Fibroblast of pulmonary artery (primary cell): Measurements from ENCODE around the gene FIG4.
A peak's percentile ranks its signal among the peaks of the same experiment; 100 is the strongest.

Experiments used
- DNase-seq: peaks from one replicate; pipeline ENCODE4 v3.0.0-alpha.2; 2010; ENCODE audit warnings: low read depth
- H3K4me3 ChIP-seq: replicated peaks from 2 replicates; pipeline ENCODE4 v1.5.1; 2011; ENCODE audit warnings: low read depth, mild to moderate bottlenecking, control low read depth, low read length, moderate library complexity
- TF ChIP-seq, protein P1 (sequence below): IDR thresholded peaks from 2 replicates; pipeline ENCODE4 v1.5.1; 2011; ENCODE audit warnings: mild to moderate bottlenecking, control low read depth, low read length, inconsistent platforms; ENCODE audit errors: missing control alignments

Gene FIG4

GRCh38 chr6:109747221-109747620 is 56.1 kb downstream of the FIG4 start:
- H3K4me3 ChIP-seq, result no peak overlapping the region
- DNase-seq, result no peak
- TF ChIP-seq, protein P1, sequence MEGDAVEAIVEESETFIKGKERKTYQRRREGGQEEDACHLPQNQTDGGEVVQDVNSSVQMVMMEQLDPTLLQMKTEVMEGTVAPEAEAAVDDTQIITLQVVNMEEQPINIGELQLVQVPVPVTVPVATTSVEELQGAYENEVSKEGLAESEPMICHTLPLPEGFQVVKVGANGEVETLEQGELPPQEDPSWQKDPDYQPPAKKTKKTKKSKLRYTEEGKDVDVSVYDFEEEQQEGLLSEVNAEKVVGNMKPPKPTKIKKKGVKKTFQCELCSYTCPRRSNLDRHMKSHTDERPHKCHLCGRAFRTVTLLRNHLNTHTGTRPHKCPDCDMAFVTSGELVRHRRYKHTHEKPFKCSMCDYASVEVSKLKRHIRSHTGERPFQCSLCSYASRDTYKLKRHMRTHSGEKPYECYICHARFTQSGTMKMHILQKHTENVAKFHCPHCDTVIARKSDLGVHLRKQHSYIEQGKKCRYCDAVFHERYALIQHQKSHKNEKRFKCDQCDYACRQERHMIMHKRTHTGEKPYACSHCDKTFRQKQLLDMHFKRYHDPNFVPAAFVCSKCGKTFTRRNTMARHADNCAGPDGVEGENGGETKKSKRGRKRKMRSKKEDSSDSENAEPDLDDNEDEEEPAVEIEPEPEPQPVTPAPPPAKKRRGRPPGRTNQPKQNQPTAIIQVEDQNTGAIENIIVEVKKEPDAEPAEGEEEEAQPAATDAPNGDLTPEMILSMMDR, result no peak

- H3K4me3 ChIP-seq, result no peak overlapping the region
- TF ChIP-seq, protein P1, result no peak
- DNase-seq, result no peak
Observed at GRCh38 chr6:109759098-109759955, 68.2 kb downstream of the FIG4 start.

DNA sequence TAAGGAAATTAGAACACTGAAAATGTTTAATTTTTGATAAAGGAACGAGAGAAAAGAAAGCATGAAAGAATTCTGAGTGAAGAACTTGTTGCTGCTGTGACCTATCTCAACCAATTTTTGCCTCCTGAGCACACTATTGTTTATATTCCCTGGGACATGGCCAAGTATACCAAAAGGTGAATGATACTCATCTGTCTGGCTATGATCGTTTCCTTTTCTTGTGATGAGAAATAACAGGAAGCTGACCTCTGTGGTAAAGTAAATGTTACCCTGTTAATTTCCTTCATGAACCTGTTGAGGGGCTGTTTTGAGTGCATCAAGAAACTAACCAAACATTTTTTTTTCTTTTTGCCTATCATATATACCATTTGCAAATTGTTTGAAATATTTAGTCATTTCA is 69.1 kb downstream of the FIG4 start:
- no peak for DNase-seq
- TF ChIP-seq, protein P1, result no peak
- no peak overlapping the region for H3K4me3 ChIP-seq

GRCh38 chr6:109762166-109762565 is 71.1 kb downstream of the FIG4 start:
- TF ChIP-seq, protein P1, result no peak

GRCh38 chr6:109762769-109763441 is 71.8 kb downstream of the FIG4 start:
- no peak overlapping the region for H3K4me3 ChIP-seq
- TF ChIP-seq, protein P1, result no peak
- peak; percentile 63 for DNase-seq

More at GRCh38 chr6:109762166-109762565, 71.1 kb downstream of the FIG4 start:
- no peak overlapping the region for H3K4me3 ChIP-seq
- no peak for DNase-seq

DNA sequence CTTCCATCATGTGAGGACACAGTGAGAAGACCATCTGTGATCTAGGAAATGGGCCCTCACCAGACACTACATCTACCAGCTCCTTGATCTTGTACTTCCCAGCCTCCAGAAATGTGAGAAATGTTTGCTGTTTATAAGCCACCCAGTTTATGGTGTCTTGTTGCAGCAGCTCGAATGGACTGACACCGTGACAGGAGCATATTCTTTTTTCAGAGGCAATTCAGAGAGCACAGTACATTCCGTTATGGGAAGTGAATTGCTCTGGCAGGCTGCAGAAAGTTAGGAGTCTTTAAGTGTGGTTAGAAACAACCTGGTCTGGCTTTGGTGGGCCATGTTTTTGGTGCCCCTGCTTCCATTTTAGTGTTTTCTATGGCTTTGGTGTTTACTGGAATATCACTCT is 75.1 kb downstream of the FIG4 start:
- no peak for DNase-seq
- H3K4me3 ChIP-seq, result no peak overlapping the region
- TF ChIP-seq, protein P1, result no peak
